Mesendoderm (in vitro differentiated cells): ENCODE data around the gene SAT1.

Experiments used
- DNase-seq: peaks from one replicate; pipeline ENCODE4 v3.0.0; 2013
- H2AK5ac ChIP-seq: 2 replicates; pipeline ENCODE4 v1.6.1; 2013; ENCODE audit warnings: low read length, inconsistent platforms
- H2BK120ac ChIP-seq: 2 replicates; pipeline ENCODE4 v1.6.1; 2013; ENCODE audit warnings: low read depth, mild to moderate bottlenecking, low read length, moderate library complexity, mixed read lengths
- H2BK15ac ChIP-seq: replicated peaks from 2 replicates; pipeline ENCODE4 v1.6.1; 2013; ENCODE audit warnings: low read depth, mild to moderate bottlenecking, moderate library complexity
- H2BK5ac ChIP-seq: 2 replicates; pipeline ENCODE4 v1.6.1; 2013; ENCODE audit warnings: low read length, inconsistent platforms
- H3K18ac ChIP-seq: 2 replicates; pipeline ENCODE4 v1.6.1; 2013; ENCODE audit warnings: mild to moderate bottlenecking, low read length, mixed read lengths
- H3K23ac ChIP-seq: one replicate; pipeline ENCODE4 v1.6.1; 2013; ENCODE audit warnings: low read length
- H3K27ac ChIP-seq: 2 replicates; pipeline ENCODE4 v1.5.1; 2013; ENCODE audit warnings: low read depth, mild to moderate bottlenecking, inconsistent platforms, low read length, moderate library complexity
- H3K27me3 ChIP-seq: 2 replicates; pipeline ENCODE4 v1.6.1; 2013; ENCODE audit warnings: low read length, control low read depth, mild to moderate bottlenecking, inconsistent platforms; ENCODE audit not compliant: insufficient read depth, poor library complexity
- H3K36me3 ChIP-seq: 2 replicates; pipeline ENCODE4 v1.6.1; 2013; ENCODE audit warnings: low read length, inconsistent platforms; ENCODE audit not compliant: control insufficient read depth, insufficient read depth
- H3K4ac ChIP-seq: one replicate; pipeline ENCODE4 v1.6.1; 2013; ENCODE audit warnings: low read depth, mild to moderate bottlenecking, low read length, moderate library complexity
- H3K4me1 ChIP-seq: 2 replicates; pipeline ENCODE4 v1.6.1; 2013; ENCODE audit warnings: low read depth, low read length, inconsistent platforms; ENCODE audit not compliant: control insufficient read depth
- H3K4me2 ChIP-seq: 2 replicates; pipeline ENCODE4 v1.6.1; 2013; ENCODE audit warnings: low read length
- H3K4me3 ChIP-seq: 2 replicates; pipeline ENCODE4 v1.5.1; 2013; ENCODE audit warnings: mild to moderate bottlenecking, low read length
- H3K56ac ChIP-seq: one replicate; pipeline ENCODE4 v1.6.1; 2013; ENCODE audit warnings: low read length
- H3K79me1 ChIP-seq: 2 replicates; pipeline ENCODE4 v1.6.1; 2013; ENCODE audit warnings: low read length, inconsistent platforms
- H3K79me2 ChIP-seq: 2 replicates; pipeline ENCODE4 v1.6.1; 2013; ENCODE audit warnings: mild to moderate bottlenecking, low read length; ENCODE audit not compliant: control insufficient read depth, insufficient read depth
- H3K9ac ChIP-seq: 2 replicates; pipeline ENCODE4 v1.6.1; 2013; ENCODE audit warnings: low read length, inconsistent platforms
- H4K5ac ChIP-seq: one replicate; pipeline ENCODE4 v1.6.1; 2013; ENCODE audit warnings: low read length
- H4K8ac ChIP-seq: one replicate; pipeline ENCODE4 v1.6.1; 2013; ENCODE audit warnings: low read depth, mild to moderate bottlenecking, control low read depth, low read length, moderate library complexity
- WGBS: extraction: QIAGEN DNeasy Blood & Tissue Kit; methylation state at CpG from one replicate; pipeline ENCODE4 v1.1.7; 2013; ENCODE audit warnings: low lambda C conversion rate, missing lambda C conversion rate; ENCODE audit not compliant: insufficient coverage; ENCODE audit errors: extremely low coverage; 5-methylcytosine and 5-hydroxymethylcytosine counted together

Gene SAT1

GRCh38 chrX:23820235-23820782, 37.3 kb downstream of the SAT1 start:
- H3K4me3 ChIP-seq = no peak overlapping the region
- no CpG with 5 or more reads among the region's 6 CpGs for WGBS
- DNase-seq = no peak

GRCh38 chrX:23821847-23822246, 38.9 kb downstream of the SAT1 start:
- H2BK120ac ChIP-seq = no peak overlapping the region
- H3K27ac ChIP-seq = no peak overlapping the region

More at GRCh38 chrX:23820235-23820782, 37.3 kb downstream of the SAT1 start:
- H3K23ac ChIP-seq = no peak overlapping the region
- H3K4ac ChIP-seq = no peak overlapping the region
- H3K79me1 ChIP-seq = no peaks in the 10 kb centered on the region
- no peak overlapping the region for H3K56ac ChIP-seq
- no peak overlapping the region for H2BK120ac ChIP-seq
- H3K79me2 ChIP-seq = no peaks in the 10 kb centered on the region
- no peak overlapping the region for H3K9ac ChIP-seq
- H2BK15ac ChIP-seq = no peak overlapping the region
- no peaks in the 10 kb centered on the region for H3K27me3 ChIP-seq
- H4K5ac ChIP-seq = no peak overlapping the region
- no peaks in the 10 kb centered on the region for H3K36me3 ChIP-seq
- H3K4me2 ChIP-seq = no peak overlapping the region
- no peak overlapping the region for H2BK5ac ChIP-seq
- no peak overlapping the region for H4K8ac ChIP-seq
- no peak overlapping the region for H2AK5ac ChIP-seq
- no peaks in the 10 kb centered on the region for H3K4me1 ChIP-seq
- H3K27ac ChIP-seq = no peak overlapping the region
- no peak overlapping the region for H3K18ac ChIP-seq

DNA sequence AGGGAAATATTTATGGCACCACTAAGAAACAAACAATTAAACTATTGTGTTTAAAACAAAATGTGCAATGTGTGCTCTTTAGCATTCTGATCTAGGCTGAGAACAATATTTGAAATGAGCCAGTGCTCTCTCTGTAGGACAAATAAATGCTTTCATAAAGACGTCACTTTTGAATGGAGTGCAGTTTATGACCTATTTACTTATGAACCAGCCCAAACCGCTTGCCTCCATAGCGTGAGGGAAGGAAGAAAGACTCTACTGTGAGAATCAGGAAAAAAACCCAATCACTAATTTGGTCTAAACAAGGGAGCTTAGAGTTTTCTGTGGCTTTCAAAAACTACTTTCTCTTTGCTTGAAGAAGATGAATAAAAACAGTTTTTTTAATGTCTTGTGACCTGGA, 39.4 kb downstream of the SAT1 start:
- Histone ChIP-seq H2AK5ac (no peak overlapping the region), H4K8ac (no peak overlapping the region), H3K4me3 (no peak overlapping the region), H3K27ac (no peak overlapping the region), H3K9ac (no peak overlapping the region), H3K4ac (no peak overlapping the region), H2BK15ac (no peak overlapping the region), H3K79me2 (no peaks in the 10 kb centered on the region), H3K56ac (no peak overlapping the region), H3K27me3 (no peaks in the 10 kb centered on the region), H3K18ac (no peak overlapping the region), H2BK120ac (no peak overlapping the region), H2BK5ac (no peak overlapping the region), H3K23ac (no peak overlapping the region), H3K36me3 (no peaks in the 10 kb centered on the region), H3K4me1 (no peaks in the 10 kb centered on the region), H3K79me1 (no peaks in the 10 kb centered on the region), H3K4me2 (no peak overlapping the region), H4K5ac (no peak overlapping the region)
- no CpG with 5 or more reads among the region's 3 CpGs for WGBS
- DNase-seq = no peak

More at GRCh38 chrX:23821847-23822246, 38.9 kb downstream of the SAT1 start:
- Histone ChIP-seq H2AK5ac (no peak overlapping the region), H3K4me1 (no peaks in the 10 kb centered on the region), H2BK15ac (no peak overlapping the region), H4K5ac (no peak overlapping the region), H3K18ac (no peak overlapping the region), H3K4me2 (no peak overlapping the region), H3K36me3 (no peaks in the 10 kb centered on the region), H3K4me3 (no peak overlapping the region), H3K4ac (no peak overlapping the region), H3K23ac (no peak overlapping the region), H2BK5ac (no peak overlapping the region), H3K9ac (no peak overlapping the region), H4K8ac (no peak overlapping the region), H3K79me1 (no peaks in the 10 kb centered on the region), H3K27me3 (no peaks in the 10 kb centered on the region), H3K56ac (no peak overlapping the region), H3K79me2 (no peaks in the 10 kb centered on the region)
- no peak for DNase-seq
- WGBS = no CpG with 5 or more reads among the region's 2 CpGs

DNA sequence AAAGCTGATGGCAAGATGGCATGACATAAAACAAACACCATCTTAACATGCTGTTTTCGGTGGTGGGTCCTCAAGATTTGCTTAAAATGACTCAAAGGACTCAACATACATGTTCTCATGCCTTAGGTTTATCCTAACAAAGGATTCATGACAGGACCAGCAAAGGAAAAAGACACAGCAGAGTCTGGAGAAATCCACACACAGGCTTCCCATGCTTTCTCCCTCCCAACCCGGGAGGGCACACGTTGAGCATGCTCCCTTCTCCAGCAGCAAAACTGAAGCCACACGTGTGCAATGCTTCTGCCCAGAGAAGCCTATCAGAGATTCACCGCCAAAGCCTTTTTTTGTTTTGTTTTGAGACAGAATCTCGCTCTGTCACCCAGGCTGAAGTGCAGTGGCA, 39.9 kb downstream of the SAT1 start:
- H3K4me1 ChIP-seq = no peaks in the 10 kb centered on the region
- H2BK120ac ChIP-seq = no peak overlapping the region
- WGBS = no CpG with 5 or more reads among the region's 6 CpGs
- H2AK5ac ChIP-seq = no peak overlapping the region
- H3K9ac ChIP-seq = no peak overlapping the region
- no peaks in the 10 kb centered on the region for H3K79me2 ChIP-seq
- no peaks in the 10 kb centered on the region for H3K79me1 ChIP-seq
- H3K4me2 ChIP-seq = no peak overlapping the region
- DNase-seq = no peak
- no peaks in the 10 kb centered on the region for H3K27me3 ChIP-seq
- no peak overlapping the region for H3K18ac ChIP-seq
- H3K27ac ChIP-seq = no peak overlapping the region
- H2BK15ac ChIP-seq = no peak overlapping the region
- no peak overlapping the region for H3K23ac ChIP-seq
- no peak overlapping the region for H3K4ac ChIP-seq
- no peak overlapping the region for H3K56ac ChIP-seq
- H3K36me3 ChIP-seq = no peaks in the 10 kb centered on the region
- H3K4me3 ChIP-seq = no peak overlapping the region
- no peak overlapping the region for H2BK5ac ChIP-seq
- H4K5ac ChIP-seq = no peak overlapping the region
- H4K8ac ChIP-seq = no peak overlapping the region

DNA sequence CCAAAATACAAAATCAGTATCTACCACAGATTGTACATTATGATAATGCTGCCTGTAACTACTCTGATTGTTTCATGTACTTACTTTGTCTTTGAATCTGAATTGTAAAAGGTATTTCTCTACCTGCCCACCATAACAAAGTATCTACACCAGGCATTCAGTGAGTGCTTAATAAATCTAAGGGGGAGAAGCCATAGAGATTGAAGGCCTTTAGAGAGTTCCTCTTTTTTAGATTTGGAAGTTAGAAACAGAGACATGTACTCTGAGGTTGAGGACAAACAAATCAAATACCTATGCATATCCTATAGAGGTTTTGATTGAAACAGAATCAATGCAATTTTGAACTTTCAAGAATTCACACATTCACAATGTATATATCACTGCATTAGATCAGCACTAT, 42.7 kb downstream of the SAT1 start:
- Histone ChIP-seq H3K27me3 (no peaks in the 10 kb centered on the region), H2AK5ac (no peak overlapping the region), H2BK120ac (no peak overlapping the region), H2BK5ac (no peak overlapping the region), H3K4ac (no peak overlapping the region), H4K5ac (no peak overlapping the region), H3K27ac (no peak overlapping the region), H3K4me3 (no peak overlapping the region), H3K79me2 (no peaks in the 10 kb centered on the region), H3K4me1 (no peaks in the 10 kb centered on the region), H3K56ac (no peak overlapping the region), H3K36me3 (no peaks in the 10 kb centered on the region), H3K9ac (no peak overlapping the region), H4K8ac (no peak overlapping the region), H3K4me2 (no peak overlapping the region), H3K18ac (no peak overlapping the region), H3K23ac (no peak overlapping the region), H2BK15ac (no peak overlapping the region), H3K79me1 (no peaks in the 10 kb centered on the region)
- no peak for DNase-seq

DNA sequence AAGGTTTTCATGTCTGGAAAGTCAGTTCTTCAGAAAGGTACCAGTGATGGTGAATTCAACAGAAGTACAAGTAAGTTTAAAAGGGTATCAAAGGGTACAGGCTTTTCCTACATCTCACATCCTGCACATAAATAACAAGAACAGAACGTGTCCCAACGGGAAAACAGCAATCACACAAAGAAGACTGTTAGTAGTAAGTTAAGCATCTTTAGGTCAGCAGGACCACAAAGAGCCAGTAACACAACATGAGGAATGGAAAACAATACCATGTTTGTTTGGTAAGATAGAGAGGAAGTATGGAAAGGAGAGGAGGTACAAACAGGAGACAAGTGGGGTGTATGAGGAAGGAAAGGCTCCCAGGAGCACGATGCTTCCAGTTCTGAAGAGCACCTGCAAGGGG, 43.2 kb downstream of the SAT1 start:
- Histone ChIP-seq H2BK120ac (no peak overlapping the region), H3K79me2 (no peaks in the 10 kb centered on the region), H2AK5ac (no peak overlapping the region), H3K27me3 (no peaks in the 10 kb centered on the region), H3K4me3 (no peak overlapping the region), H3K4me1 (no peaks in the 10 kb centered on the region), H2BK5ac (no peak overlapping the region), H3K56ac (no peak overlapping the region), H4K8ac (no peak overlapping the region), H3K4me2 (no peak overlapping the region), H2BK15ac (no peak overlapping the region), H3K18ac (no peak overlapping the region), H3K27ac (no peak overlapping the region), H3K36me3 (no peaks in the 10 kb centered on the region), H3K9ac (no peak overlapping the region), H3K4ac (no peak overlapping the region), H4K5ac (no peak overlapping the region), H3K79me1 (no peaks in the 10 kb centered on the region), H3K23ac (no peak overlapping the region)
- WGBS = no CpG with 5 or more reads among the region's 3 CpGs
- DNase-seq = no peak
